Measurements from ENCODE around the gene CSF2.
"Not testable (repeated sequence)": the region's sequence is repeated elsewhere in the genome, so short reads cannot be mapped to it uniquely, and the experiment has no call there.

The CSF2 gene

GRCh38 chr5:132094393-132095076 is 20.9 kb downstream of the CSF2 start:
- no peak for DNase-seq

GRCh38 chr5:132095077-132095410 is 21.5 kb downstream of the CSF2 start:
- no peak for DNase-seq

GRCh38 chr5:132095424-132095972 is 21.9 kb downstream of the CSF2 start:
- no peak for DNase-seq

GRCh38 chr5:132096904-132097303 is 23.3 kb downstream of the CSF2 start:
- DNase-seq: no peak

- DNase-seq: no peak
Observed at GRCh38 chr5:132098151-132098594, 24.6 kb downstream of the CSF2 start.

GRCh38 chr5:132098621-132099020 is 25.0 kb downstream of the CSF2 start:
- DNase-seq: no peak

- no peak for DNase-seq
Observed at GRCh38 chr5:132099076-132099748, 25.6 kb downstream of the CSF2 start.

- DNase-seq: no peak
Observed at GRCh38 chr5:132099905-132100304, 26.3 kb downstream of the CSF2 start.

GRCh38 chr5:132100672-132101261 is 27.2 kb downstream of the CSF2 start:
- DNase-seq: no peak

GRCh38 chr5:132101385-132101880 is 27.8 kb downstream of the CSF2 start:
- no peak for DNase-seq

GRCh38 chr5:132102101-132102701 is 28.6 kb downstream of the CSF2 start:
- DNase-seq: no peak

- DNase-seq: no peak
Observed at GRCh38 chr5:132102944-132103331, 29.3 kb downstream of the CSF2 start.

- no peak for DNase-seq
Observed at GRCh38 chr5:132103332-132103951, 29.9 kb downstream of the CSF2 start.

GRCh38 chr5:132103969-132104391 is 30.4 kb downstream of the CSF2 start:
- DNase-seq: no peak

- DNase-seq: no peak
Observed at GRCh38 chr5:132104556-132104955, 31.0 kb downstream of the CSF2 start.

- DNase-seq: no peak
Observed at GRCh38 chr5:132105688-132106087, 32.1 kb downstream of the CSF2 start.

GRCh38 chr5:132108495-132108894 is 34.9 kb downstream of the CSF2 start:
- not testable (repeated sequence) for DNase-seq

- not testable (repeated sequence) for DNase-seq
Observed at GRCh38 chr5:132108957-132109356, 35.4 kb downstream of the CSF2 start.

GRCh38 chr5:132109494-132110053 is 36.0 kb downstream of the CSF2 start:
- no peak for DNase-seq

GRCh38 chr5:132110195-132110594 is 36.6 kb downstream of the CSF2 start:
- no peak for DNase-seq

GRCh38 chr5:132110930-132111329 is 37.3 kb downstream of the CSF2 start:
- DNase-seq: no peak

GRCh38 chr5:132112111-132112510 is 38.5 kb downstream of the CSF2 start:
- no peak for DNase-seq

Measured in NCI-H187 (cell line).